ENCODE data around the gene RIBC2.

DNA sequence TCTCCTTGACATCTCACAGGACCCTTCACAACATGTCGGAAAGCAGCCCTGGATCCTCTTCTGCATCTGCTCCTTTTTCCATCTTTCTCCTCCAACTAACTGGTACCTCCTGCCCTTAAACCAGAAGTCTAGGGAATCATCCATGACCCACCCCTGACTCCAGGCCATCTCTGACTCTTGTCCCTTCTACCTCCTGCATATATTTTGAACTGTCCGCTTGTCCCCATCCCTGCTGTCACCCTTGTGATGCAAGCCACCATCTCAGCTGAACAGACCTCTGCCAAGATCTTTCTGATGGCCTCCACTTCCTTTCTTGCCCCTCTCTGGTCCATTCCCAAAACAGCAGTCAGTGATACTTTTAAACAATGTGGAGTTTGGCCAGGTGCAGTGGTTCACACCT is 7.0 kb downstream of the RIBC2 start:
- TF ChIP-seq, protein P1, sequence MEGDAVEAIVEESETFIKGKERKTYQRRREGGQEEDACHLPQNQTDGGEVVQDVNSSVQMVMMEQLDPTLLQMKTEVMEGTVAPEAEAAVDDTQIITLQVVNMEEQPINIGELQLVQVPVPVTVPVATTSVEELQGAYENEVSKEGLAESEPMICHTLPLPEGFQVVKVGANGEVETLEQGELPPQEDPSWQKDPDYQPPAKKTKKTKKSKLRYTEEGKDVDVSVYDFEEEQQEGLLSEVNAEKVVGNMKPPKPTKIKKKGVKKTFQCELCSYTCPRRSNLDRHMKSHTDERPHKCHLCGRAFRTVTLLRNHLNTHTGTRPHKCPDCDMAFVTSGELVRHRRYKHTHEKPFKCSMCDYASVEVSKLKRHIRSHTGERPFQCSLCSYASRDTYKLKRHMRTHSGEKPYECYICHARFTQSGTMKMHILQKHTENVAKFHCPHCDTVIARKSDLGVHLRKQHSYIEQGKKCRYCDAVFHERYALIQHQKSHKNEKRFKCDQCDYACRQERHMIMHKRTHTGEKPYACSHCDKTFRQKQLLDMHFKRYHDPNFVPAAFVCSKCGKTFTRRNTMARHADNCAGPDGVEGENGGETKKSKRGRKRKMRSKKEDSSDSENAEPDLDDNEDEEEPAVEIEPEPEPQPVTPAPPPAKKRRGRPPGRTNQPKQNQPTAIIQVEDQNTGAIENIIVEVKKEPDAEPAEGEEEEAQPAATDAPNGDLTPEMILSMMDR (IDR thresholded peaks at IDR 0.05; ENCODE audit: low read length): no peak
- no peak for TF ChIP-seq EZH2 (optimal IDR thresholded peaks at IDR 0.05; ENCODE audit: low read depth, low read length)
